Stimulated activated CD4-positive, alpha-beta T cell treated with anti-CD3 and anti-CD28 coated beads, Interleukin-12 subunit alpha, Interleukin-12 subunit beta, amount 100 ng/mL, for 4 hours (primary cell): ENCODE results near the gene BORCS5.

Experiments
- DNase-seq: peaks from one replicate; pipeline ENCODE4 v3.0.0-alpha.2; 2020

BORCS5 gene

GRCh38 chr12:12439636-12440035 lies 82.8 kb downstream of the BORCS5 start:
- peak; percentile 18 for DNase-seq

- DNase-seq: no peak
These were observed 84.0 kb downstream of the BORCS5 start for GRCh38 chr12:12440784-12441428.

GRCh38 chr12:12441429-12441807 lies 84.5 kb downstream of the BORCS5 start:
- no peak for DNase-seq

DNA sequence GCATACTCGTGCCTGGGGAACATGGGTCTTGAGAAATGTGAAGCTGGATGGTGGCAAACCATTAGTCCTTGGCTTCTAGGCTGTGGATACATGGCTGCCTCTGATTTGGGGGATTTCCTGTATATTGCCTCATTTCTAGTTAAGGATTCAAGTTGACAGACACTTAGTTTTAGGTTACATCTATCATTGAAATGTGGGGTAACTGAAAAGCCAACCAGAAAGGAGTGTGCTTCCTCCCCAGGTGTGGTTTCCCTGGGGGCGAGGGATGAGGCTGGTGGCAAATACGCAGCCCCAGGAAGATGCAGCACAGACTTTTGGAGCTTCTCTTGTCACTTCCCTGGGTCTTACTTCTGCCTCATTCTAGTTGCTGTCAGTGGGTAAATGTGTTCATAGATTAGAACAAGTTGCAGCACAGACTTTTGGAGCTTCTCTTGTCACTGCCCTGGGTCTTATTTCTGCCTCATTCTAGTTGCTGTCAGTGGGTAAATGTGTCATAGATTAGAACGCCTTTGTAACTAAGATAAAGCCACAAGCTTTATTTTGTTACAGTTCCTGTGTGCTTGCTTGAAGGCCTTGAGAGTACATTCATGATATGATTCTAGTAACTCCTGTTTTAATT lies 85.1 kb downstream of the BORCS5 start:
- DNase-seq: no peak

- DNase-seq: no peak
These were observed 85.7 kb downstream of the BORCS5 start for GRCh38 chr12:12442548-12443071.

DNA sequence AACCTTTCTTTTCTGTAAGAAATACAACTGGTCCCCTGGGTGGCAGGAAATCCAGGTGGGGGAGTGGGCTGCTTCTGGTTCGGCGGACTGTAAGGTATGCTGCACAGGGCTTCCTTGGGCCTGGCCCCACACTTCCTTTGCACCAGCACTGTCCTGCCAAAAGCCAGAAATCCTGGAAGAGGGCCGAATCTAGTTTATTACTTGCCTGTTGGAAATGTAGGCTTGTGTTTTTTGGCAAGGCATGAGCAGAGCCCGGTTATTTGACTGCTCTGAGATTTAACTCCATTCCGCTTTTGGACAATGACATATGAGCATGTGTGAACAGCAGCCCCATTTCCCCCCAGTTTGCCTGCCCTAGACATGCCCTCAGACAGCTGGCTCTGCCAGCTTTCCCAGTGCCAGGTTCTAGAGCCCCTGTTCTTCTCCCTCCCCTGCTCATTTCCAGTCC lies 86.6 kb downstream of the BORCS5 start:
- no peak for DNase-seq

- DNase-seq: no peak
These were observed 88.4 kb downstream of the BORCS5 start for GRCh38 chr12:12445165-12445881.

GRCh38 chr12:12445882-12446181 lies 89.0 kb downstream of the BORCS5 start:
- no peak for DNase-seq

GRCh38 chr12:12446786-12447185 lies 89.9 kb downstream of the BORCS5 start:
- DNase-seq: no peak

GRCh38 chr12:12447236-12447635 lies 90.4 kb downstream of the BORCS5 start:
- no peak for DNase-seq

DNA sequence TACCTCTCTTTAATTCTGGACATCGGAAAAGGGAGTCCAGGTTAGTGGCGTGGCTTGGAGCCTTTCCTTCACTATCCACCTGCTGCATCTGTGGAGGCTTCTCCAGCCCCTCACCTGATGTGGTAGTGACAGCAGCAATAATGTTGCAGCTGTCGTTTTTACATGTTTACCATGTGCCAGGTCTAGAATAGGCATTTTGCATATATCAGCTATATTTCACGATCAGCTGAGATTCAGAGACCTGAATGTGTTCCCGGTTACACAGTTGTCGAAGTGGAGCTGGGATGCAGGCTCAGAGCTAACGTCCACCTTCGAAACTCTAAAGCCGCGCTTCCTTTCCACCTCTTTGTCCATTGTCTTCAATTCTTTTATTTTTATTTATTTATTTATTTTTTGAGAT lies 91.0 kb downstream of the BORCS5 start:
- no peak for DNase-seq

DNA sequence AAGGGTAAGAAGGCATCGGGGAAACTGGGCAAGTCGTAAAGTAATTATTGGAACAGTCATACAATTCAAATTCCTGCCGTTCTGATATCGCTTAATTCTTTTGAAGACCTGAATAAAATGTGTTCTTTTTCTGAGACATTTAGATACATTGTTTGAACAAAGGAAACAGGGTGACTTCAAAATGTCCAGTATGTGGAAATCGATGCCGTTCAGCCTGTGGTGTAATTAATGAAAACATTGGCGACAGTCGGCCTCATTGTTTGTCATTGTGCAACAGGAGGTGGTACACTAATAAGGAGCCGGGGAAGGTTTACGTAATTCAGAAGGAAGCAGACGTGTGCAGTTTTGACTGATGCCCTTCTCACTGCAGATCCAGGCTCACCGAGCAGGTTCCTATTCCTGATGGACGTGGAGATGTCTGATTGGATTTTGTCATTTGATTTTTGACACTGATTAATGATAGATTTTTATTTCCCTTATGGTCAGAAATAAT lies 92.7 kb downstream of the BORCS5 start:
- no peak for DNase-seq

DNA sequence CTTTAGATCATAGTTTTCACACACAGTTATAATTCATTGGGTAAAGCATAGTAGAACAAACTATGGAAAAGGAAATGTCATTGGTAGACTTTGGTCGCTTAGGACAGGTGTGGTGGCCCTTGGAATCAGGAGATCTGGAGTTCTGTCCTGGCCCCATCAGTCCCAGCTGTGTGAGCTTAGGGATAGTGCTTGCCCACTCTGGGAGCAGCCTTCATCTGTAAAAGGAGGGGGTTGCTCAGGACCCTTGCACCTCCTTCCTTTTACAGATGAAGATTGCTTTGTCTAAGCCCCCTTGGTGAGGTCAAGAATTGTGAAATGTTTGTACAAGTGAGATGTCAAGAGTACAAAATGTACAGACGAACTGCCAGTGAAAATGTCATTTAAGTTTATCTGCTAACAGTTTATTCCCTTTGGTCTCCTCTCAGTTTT lies 93.2 kb downstream of the BORCS5 start:
- no peak for DNase-seq

GRCh38 chr12:12451098-12451497 lies 94.2 kb downstream of the BORCS5 start:
- no peak for DNase-seq

DNA sequence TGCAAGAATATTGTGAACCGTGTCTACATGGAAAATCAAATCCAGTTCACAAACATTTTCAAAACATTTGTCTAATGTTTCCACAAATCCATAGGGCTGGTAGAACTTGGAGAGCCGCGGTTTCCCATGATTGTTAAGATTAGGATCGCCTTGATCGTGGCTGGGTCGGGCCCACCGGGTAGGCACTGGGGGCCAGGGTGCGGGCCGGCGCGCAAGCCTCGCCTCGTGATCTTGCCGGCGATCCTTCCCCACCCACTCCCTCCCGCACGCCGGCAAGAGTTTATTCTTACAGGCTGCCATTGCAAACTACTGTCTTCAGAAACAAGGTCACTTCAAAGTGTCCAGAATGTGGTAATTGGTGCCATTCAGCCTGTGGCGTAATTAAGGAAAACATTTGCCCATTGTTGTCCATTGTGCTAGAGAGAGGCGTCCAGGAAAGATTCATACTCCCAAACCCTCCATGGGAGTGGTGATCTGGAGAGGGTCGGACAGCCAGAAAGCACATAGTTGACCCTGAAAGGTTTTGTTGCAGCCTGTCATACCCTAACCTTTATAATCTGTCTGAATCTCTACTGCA lies 95.5 kb downstream of the BORCS5 start:
- DNase-seq: no peak

- no peak for DNase-seq
These were observed 96.8 kb downstream of the BORCS5 start for GRCh38 chr12:12453635-12454034.

DNA sequence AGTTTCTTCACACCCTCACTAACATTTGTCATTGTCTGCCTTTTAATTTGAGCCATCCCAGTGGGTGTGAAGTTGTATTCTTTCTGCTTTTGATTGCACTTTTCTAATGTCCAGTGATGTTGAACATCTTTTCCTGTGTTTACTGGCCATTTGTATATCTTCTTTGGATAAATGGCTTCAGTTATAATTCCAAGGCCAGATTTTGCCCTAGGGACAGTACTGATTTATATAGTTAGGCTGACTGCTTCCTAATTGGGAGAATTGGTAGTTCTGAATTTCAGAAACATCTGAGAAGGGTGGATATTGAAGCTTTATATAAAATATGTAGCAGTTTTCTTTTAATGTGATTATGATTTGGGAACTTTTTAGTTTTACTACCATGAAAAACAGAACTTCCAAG lies 97.4 kb downstream of the BORCS5 start:
- DNase-seq: no peak

DNA sequence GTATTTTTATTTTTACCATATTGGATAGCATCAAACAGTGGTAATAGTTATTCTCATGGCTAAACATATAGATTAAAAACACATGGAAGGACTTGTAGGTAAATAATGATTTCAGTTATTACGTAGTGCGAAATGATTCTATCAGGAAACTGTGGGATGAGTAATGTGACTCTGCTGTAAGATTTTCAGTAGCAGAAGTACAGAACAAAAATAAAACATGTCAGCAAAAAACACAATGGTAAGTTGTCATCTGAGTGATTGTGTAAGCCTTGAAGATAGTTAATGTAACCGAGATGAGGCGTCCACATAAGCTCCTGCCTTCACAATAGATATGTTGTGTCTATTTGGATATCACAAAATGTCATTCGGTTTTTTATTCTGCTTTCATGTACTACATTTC lies 99.8 kb downstream of the BORCS5 start:
- DNase-seq: no peak

DNA sequence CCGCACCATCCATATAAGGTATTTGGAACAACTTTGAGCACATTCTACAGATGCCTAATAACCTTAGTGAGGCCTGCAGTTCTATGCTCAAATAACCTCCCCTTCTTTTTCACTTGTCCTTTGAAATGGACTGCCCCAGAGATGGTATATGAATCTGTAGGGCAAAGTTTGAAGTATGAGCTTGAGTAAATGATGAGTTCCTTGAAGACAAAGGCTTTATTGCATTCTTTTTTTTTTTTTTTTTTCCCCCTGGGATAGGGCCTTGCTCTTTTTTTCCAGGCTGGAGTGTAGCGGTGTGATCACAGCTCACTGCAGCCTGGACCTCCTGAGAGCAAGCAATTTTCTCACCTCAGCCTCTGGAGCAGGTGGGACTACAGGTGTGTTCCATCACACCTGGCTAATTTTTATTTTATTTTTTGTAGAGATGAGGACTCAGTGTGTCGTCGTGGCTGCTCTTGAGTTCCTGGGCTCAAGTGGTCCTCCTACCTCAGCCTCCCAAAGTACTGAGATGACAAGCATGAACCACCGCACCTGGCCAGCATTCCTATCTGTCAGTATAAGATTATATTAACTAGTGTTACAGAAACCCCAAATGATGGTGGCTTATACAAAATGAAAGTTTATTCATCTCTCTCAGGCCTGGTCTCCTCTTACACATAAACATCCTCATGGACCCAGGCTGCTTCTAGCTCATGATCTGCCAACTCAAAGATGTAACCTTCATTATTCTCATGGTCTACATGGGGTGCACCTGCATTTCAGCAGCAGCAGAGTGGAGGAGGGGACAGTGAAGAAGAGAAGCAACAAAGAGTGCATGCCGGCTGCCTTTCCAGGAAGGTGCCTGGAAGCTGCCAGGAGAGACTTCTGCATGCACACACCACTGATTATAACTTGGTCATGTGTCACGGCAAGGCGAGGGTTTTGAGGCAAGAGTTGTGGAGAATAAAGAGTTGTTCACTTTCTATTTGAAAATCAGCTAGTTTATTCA lies 104.4 kb downstream of the BORCS5 start:
- DNase-seq: peak; percentile 36

DNA sequence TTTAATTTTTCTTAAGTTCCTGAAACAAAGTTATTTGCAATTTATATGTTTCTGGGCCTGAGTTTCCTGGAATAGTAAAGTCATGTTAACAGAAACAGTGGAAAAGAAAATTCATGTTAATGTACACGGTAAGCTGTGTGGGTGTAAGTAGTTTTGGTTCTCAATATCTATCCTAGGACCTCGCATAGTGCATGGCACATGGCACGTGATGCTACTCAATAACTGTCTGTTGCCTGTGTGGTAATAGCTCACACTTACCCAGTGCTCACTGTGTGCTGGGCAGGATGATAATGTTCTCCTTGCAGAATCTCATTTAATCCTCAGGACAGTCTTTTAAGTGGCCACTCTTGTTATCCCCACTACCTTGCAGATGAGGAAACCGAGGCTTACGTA lies 105.0 kb downstream of the BORCS5 start:
- DNase-seq: no peak

- DNase-seq: no peak
These were observed 108.6 kb downstream of the BORCS5 start for GRCh38 chr12:12465522-12465921.

DNA sequence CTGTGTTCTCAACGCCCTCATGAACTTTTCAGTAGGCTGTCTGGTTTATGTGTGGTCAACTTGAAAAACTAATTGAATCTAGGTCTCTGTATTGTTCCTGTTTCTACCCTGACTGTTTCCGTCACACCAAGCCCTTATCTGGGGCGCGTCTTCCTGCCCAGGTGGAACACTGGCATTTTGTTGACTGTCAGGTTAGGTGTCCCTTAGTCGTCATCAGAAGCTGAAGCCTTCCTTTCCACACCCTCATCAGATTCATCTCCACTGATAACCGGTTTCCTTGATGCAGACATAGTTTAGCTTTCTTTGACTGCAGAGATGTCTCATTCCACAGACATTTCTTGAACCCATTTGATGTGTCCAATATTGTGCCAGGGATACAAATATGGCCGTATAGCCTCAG lies 109.3 kb downstream of the BORCS5 start:
- no peak for DNase-seq
